Astrocyte (in vitro differentiated cells and primary cell): Measurements from ENCODE around the gene SLC25A29.

ENCODE experiments used
- EZH2 ChIP-seq: IDR thresholded peaks from 2 replicates; pipeline ENCODE4 v1.6.1; 2012; ENCODE audit warnings: mild to moderate bottlenecking, low read length, inconsistent platforms; ENCODE audit not compliant: insufficient read depth
- TF ChIP-seq, protein P1 (sequence below): IDR thresholded peaks from 2 replicates; pipeline ENCODE4 v1.5.1; 2011; ENCODE audit warnings: low read depth, mild to moderate bottlenecking, inconsistent platforms, low read length, moderate library complexity; ENCODE audit not compliant: insufficient read depth

DNA sequence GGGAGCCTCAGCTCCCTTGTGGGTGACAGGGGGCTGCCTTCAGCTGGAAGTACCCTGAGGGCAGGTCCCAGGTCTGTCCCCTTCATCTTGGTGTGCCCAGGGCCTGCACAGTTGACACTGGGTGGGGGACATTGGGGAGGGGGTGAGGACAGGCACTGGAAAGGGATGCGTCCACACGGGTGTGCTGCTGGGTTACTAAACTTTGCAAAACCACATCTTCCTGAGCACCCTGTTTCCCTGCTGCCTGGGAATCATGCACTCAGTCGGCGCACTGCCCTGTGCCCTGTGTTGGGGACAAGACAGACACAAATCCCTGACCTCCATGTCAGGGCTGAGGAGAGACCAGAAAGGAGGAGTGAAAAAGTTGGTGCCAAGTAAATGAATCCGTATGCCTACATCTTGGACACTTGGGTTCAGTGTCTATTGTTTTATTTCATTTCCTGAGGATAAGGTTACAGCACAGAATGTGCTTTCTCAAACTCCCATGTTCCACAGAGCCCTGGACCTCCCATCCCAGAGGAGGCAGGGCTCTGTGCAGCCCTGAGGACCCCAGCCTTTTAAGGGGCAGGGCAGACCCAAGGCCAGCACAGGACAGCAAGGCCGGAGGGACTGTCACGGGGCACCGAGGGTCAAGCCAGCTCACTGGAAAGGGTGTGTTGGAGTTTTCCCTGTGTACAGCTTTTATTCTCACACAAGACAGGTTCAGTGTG, 2.9 kb upstream of the SLC25A29 start:
- TF ChIP-seq, protein P1, sequence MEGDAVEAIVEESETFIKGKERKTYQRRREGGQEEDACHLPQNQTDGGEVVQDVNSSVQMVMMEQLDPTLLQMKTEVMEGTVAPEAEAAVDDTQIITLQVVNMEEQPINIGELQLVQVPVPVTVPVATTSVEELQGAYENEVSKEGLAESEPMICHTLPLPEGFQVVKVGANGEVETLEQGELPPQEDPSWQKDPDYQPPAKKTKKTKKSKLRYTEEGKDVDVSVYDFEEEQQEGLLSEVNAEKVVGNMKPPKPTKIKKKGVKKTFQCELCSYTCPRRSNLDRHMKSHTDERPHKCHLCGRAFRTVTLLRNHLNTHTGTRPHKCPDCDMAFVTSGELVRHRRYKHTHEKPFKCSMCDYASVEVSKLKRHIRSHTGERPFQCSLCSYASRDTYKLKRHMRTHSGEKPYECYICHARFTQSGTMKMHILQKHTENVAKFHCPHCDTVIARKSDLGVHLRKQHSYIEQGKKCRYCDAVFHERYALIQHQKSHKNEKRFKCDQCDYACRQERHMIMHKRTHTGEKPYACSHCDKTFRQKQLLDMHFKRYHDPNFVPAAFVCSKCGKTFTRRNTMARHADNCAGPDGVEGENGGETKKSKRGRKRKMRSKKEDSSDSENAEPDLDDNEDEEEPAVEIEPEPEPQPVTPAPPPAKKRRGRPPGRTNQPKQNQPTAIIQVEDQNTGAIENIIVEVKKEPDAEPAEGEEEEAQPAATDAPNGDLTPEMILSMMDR = no peak
- TF ChIP-seq EZH2 = no peak
